Right lobe of liver (tissue), 4 donors: Measurements from ENCODE around the gene DPP6.
"Not testable (repeated sequence)": the region's sequence is repeated elsewhere in the genome, so short reads cannot be mapped to it uniquely, and the experiment has no call there.

Experiments used
- CTCF ChIP-seq, 4 donors: fragments of 200-600 bp in 3 of 4; fragments of 450-650 bp in 1 of 4; IDR thresholded peaks; one replicate each; pipeline versions ENCODE4 v1.5.1 to v1.8.0; 2016 to 2022; ENCODE audit warnings: antibody characterized with exemption in 4 of 4, mild to moderate bottlenecking in 2 of 4
- POLR2A ChIP-seq: fragments of 450-650 bp; IDR thresholded peaks from one replicate; pipeline ENCODE4 v1.6.1; 2017; ENCODE audit warnings: antibody characterized with exemption, mild to moderate bottlenecking
- donor health status: DM: no; HTN: no; CAD: no.
- donor health status: DM: no; HTN: no; CAD: no.
- donor health status: DM: no; HTN: yes; CAD: no.

- TF ChIP-seq CTCF (IDR thresholded peaks at IDR 0.05); POLR2A: not testable (repeated sequence)
These were observed 2.5 kb downstream of the DPP6 start for GRCh38 chr7:154054664-154055063.
